Endodermal cell (in vitro differentiated cells): ENCODE data around the gene LACTBL1. TPM values are rescaled to one million over a fixed set of nuclear protein-coding genes. Genes with fewer than 3 reads are reported as not detected.

Experiments
- DNase-seq: peaks from one replicate; pipeline ENCODE4 v3.0.0-alpha.2; 2017
- H3K27ac ChIP-seq: 2 replicates; pipeline ENCODE4 v1.5.1; 2013; ENCODE audit warnings: mild to moderate bottlenecking, low read depth, low read length, moderate library complexity
- H3K27me3 ChIP-seq: 2 replicates; pipeline ENCODE4 v1.6.1; 2013; ENCODE audit warnings: mild to moderate bottlenecking, low read length, moderate library complexity; ENCODE audit not compliant: insufficient read depth, control insufficient read depth, poor library complexity, severe bottlenecking
- H3K36me3 ChIP-seq: 2 replicates; pipeline ENCODE4 v1.7.0; 2013; ENCODE audit warnings: mild to moderate bottlenecking, low read length, moderate library complexity; ENCODE audit not compliant: control insufficient read depth, insufficient read depth
- H3K4me1 ChIP-seq: one replicate; pipeline ENCODE4 v1.7.0; 2013; ENCODE audit warnings: low read length; ENCODE audit not compliant: control insufficient read depth, insufficient read depth
- H3K4me3 ChIP-seq: 2 replicates; pipeline ENCODE4 v1.5.1; 2013; ENCODE audit warnings: mild to moderate bottlenecking, low read length, moderate library complexity
- H3K9ac ChIP-seq: 2 replicates; pipeline ENCODE4 v1.6.1; 2013; ENCODE audit warnings: mild to moderate bottlenecking, low read length, moderate library complexity; ENCODE audit not compliant: poor library complexity, severe bottlenecking; ENCODE audit errors: extremely low read depth
- H3K9me3 ChIP-seq: 2 replicates; pipeline ENCODE4 v1.6.1; 2013; ENCODE audit warnings: mild to moderate bottlenecking, low read length, moderate library complexity; ENCODE audit not compliant: control insufficient read depth
- H3K27ac Mint-ChIP-seq: 2 replicates; pipeline ENCODE4 v1.8.0; 2020; ENCODE audit warnings: mixed read lengths
- H3K27me3 Mint-ChIP-seq: 2 replicates; pipeline ENCODE4 v1.8.0; 2021; ENCODE audit warnings: mild to moderate bottlenecking, mixed read lengths; ENCODE audit not compliant: insufficient read depth
- H3K36me3 Mint-ChIP-seq: 2 replicates; pipeline ENCODE4 v1.8.0; 2020; ENCODE audit warnings: low read depth, mixed read lengths
- H3K4me1 Mint-ChIP-seq: 2 replicates; pipeline ENCODE4 v1.8.0; 2020; ENCODE audit warnings: mixed read lengths
- H3K4me3 Mint-ChIP-seq: 2 replicates; pipeline ENCODE4 v1.8.0; 2020; ENCODE audit warnings: mild to moderate bottlenecking, moderate library complexity, mixed read lengths
- H3K9me3 Mint-ChIP-seq: 2 replicates; pipeline ENCODE4 v1.8.0; 2020; ENCODE audit warnings: mild to moderate bottlenecking, mixed read lengths
- CTCF ChIP-seq: fragments of 200-600 bp; sonication (generic); conservative IDR thresholded peaks from 2 replicates; pipeline ENCODE4 v1.5.0; 2021; ENCODE audit warnings: antibody characterized with exemption, mild to moderate bottlenecking
- WGBS, 2 experiments: methylation state at CpG; one replicate each; pipeline versions ENCODE4 v1.1.5 to v1.1.7; 2013; ENCODE audit warnings: missing lambda C conversion rate in 2 of 2, mixed read lengths in 1 of 2; ENCODE audit not compliant: insufficient coverage in 1 of 2, insufficient read length in 1 of 2; 5-methylcytosine and 5-hydroxymethylcytosine counted together
- total RNA-seq, 2 donors: library from RNA; stranded (reverse); fragmentation: NEBNext Ultra II Directional in 1 of 2; extraction: Animal tissue kit (Norgen Biotek cat#: 25700) in 1 of 2; gene quantifications; 2 replicates in 1 of 2; 3 replicates in 1 of 2; pipeline ENCODE4 v1.2.1, GENCODE V29; 2021

Gene LACTBL1
- total RNA-seq, 2 donors from 2014 or later, result not detected

GRCh38 chr1:22955146-22955545 lies 17.5 kb downstream of the LACTBL1 start:
- no peaks in the 10 kb centered on the region for H3K36me3 Mint-ChIP-seq

GRCh38 chr1:22953740-22954141 lies 18.9 kb downstream of the LACTBL1 start:
- Mint-ChIP-seq H3K27ac (no peak overlapping the region), H3K9me3 (no peaks in the 10 kb centered on the region), H3K27me3 (peaks cover 18% of the 10 kb centered on the region), H3K4me1 (no peaks in the 10 kb centered on the region), H3K4me3 (no peak overlapping the region), H3K36me3 (no peaks in the 10 kb centered on the region)
- H3K27me3 ChIP-seq, result peaks cover 36% of the 10 kb centered on the region
- H3K9ac ChIP-seq, result no peak overlapping the region
- no peak overlapping the region for H3K27ac ChIP-seq
- WGBS, 2 experiments, result 56 to 73% methylated on average over 23 to 38 of the region's 38 CpGs
- no peaks in the 10 kb centered on the region for H3K9me3 ChIP-seq
- no peaks in the 10 kb centered on the region for H3K36me3 ChIP-seq
- H3K4me1 ChIP-seq, result no peaks in the 10 kb centered on the region
- TF ChIP-seq CTCF, result no peak
- no peak for DNase-seq
- no peak overlapping the region for H3K4me3 ChIP-seq

More at GRCh38 chr1:22955146-22955545, 17.5 kb downstream of the LACTBL1 start:
- TF ChIP-seq CTCF, result no peak
- Mint-ChIP-seq H3K4me3 (no peak overlapping the region), H3K27me3 (peaks cover 15% of the 10 kb centered on the region), H3K4me1 (no peaks in the 10 kb centered on the region), H3K9me3 (no peaks in the 10 kb centered on the region), H3K27ac (no peak overlapping the region)
- Histone ChIP-seq H3K27ac (no peak overlapping the region), H3K9ac (no peak overlapping the region), H3K27me3 (peaks cover 32% of the 10 kb centered on the region), H3K36me3 (no peaks in the 10 kb centered on the region), H3K9me3 (no peaks in the 10 kb centered on the region), H3K4me3 (no peak overlapping the region), H3K4me1 (no peaks in the 10 kb centered on the region)
- DNase-seq, result no peak
- 86 to 93% methylated on average over 1 to 7 of the region's 7 CpGs for WGBS, 2 experiments

- WGBS, 2 experiments, result 57 to 73% methylated on average over 70 to 92 of the region's 92 CpGs
- peaks cover 18% of the 10 kb centered on the region for H3K27me3 Mint-ChIP-seq
Observed at GRCh38 chr1:22953057-22953739, 19.5 kb downstream of the LACTBL1 start.

More at GRCh38 chr1:22953057-22953739, 19.5 kb downstream of the LACTBL1 start:
- Mint-ChIP-seq H3K36me3 (no peaks in the 10 kb centered on the region), H3K4me1 (no peaks in the 10 kb centered on the region), H3K9me3 (no peaks in the 10 kb centered on the region), H3K4me3 (no peak overlapping the region), H3K27ac (no peak overlapping the region)
- no peak for DNase-seq
- no peaks in the 10 kb centered on the region for H3K36me3 ChIP-seq
- H3K27ac ChIP-seq, result no peak overlapping the region
- no peak overlapping the region for H3K4me3 ChIP-seq
- H3K9me3 ChIP-seq, result no peaks in the 10 kb centered on the region
- no peaks in the 10 kb centered on the region for H3K4me1 ChIP-seq
- peaks cover 36% of the 10 kb centered on the region for H3K27me3 ChIP-seq
- TF ChIP-seq CTCF, result no peak
- H3K9ac ChIP-seq, result no peak overlapping the region
